AG09309 (cell line): ENCODE data around the gene AIFM3.
A peak's percentile ranks its signal among the peaks of the same experiment; 100 is the strongest.

Experiments
- DNase-seq: peaks from one replicate; pipeline ENCODE4 v3.0.0-alpha.2; 2010; ENCODE audit warnings: low read depth
- H3K4me3 ChIP-seq: 2 replicates; pipeline ENCODE4 v1.5.1; 2011; ENCODE audit warnings: mild to moderate bottlenecking, low read depth, low read length, moderate library complexity; ENCODE audit not compliant: control insufficient read depth
- CTCF ChIP-seq: IDR thresholded peaks from 2 replicates; pipeline ENCODE4 v1.5.1; 2011; ENCODE audit warnings: mild to moderate bottlenecking, low read depth, low read length, inconsistent platforms; ENCODE audit not compliant: insufficient read depth, control insufficient read depth; ENCODE audit errors: missing control alignments

AIFM3 gene

GRCh38 chr22:20966883-20967696, at the start of gene AIFM3:
AIFM3 (plus strand) TSS chr22:20967255; CDS start chr22:20967945, 690 bp downstream.
- TF ChIP-seq CTCF = no peak
- H3K4me3 ChIP-seq = no peak within 1 kb of the TSS
- DNase-seq = no peak

- peak overlapping the region; percentile 100 for H3K4me3 ChIP-seq
- TF ChIP-seq CTCF = no peak
- no peak for DNase-seq
Measured at GRCh38 chr22:20918663-20919218, 48.3 kb upstream of the AIFM3 start.

GRCh38 chr22:20919718-20920117, 47.3 kb upstream of the AIFM3 start:
- no peak for TF ChIP-seq CTCF
- no peak for DNase-seq
- H3K4me3 ChIP-seq = peak overlapping the region; percentile 100

GRCh38 chr22:20920881-20921203, 46.2 kb upstream of the AIFM3 start:
- DNase-seq = no peak
- H3K4me3 ChIP-seq = no peak overlapping the region
- no peak for TF ChIP-seq CTCF

GRCh38 chr22:20922141-20922751, 44.8 kb upstream of the AIFM3 start:
- no peak overlapping the region for H3K4me3 ChIP-seq
- DNase-seq = no peak
- no peak for TF ChIP-seq CTCF

- TF ChIP-seq CTCF = no peak
- DNase-seq = no peak
- H3K4me3 ChIP-seq = no peak overlapping the region
Measured at GRCh38 chr22:20926243-20926642, 40.8 kb upstream of the AIFM3 start.
